Endothelial cell of umbilical vein (primary cell): ENCODE data around the gene RAB11FIP3.

Experiments
- CTCF ChIP-seq, 2 donors: IDR thresholded peaks; 1 replicate in 1 of 2; 2 replicates in 1 of 2; pipeline ENCODE4 v1.5.1; 2011; ENCODE audit warnings: low read length in 2 of 2, mild to moderate bottlenecking in 2 of 2, moderate library complexity in 2 of 2, control low read depth in 1 of 2, inconsistent platforms in 1 of 2, low read depth in 1 of 2; ENCODE audit not compliant: insufficient read depth in 1 of 2; ENCODE audit errors: extremely low read depth in 1 of 2
- GATA2 ChIP-seq: IDR thresholded peaks from 2 replicates; pipeline ENCODE4 v1.7.0; 2011; ENCODE audit warnings: low read depth, mild to moderate bottlenecking, moderate library complexity, mixed read lengths, low read length; ENCODE audit not compliant: insufficient read length, insufficient read depth
- JUN ChIP-seq: IDR thresholded peaks from 2 replicates; pipeline ENCODE4 v1.6.1; 2011; ENCODE audit warnings: borderline replicate concordance, low read depth; ENCODE audit not compliant: insufficient read length, insufficient read depth
- MAX ChIP-seq: IDR thresholded peaks from 2 replicates; pipeline ENCODE4 v1.6.1; 2011; ENCODE audit not compliant: insufficient read depth, insufficient read length
- MYC ChIP-seq: IDR thresholded peaks from one replicate; pipeline ENCODE4 v1.6.1; 2011; ENCODE audit warnings: mild to moderate bottlenecking, low read depth, low read length
- POLR2A ChIP-seq: IDR thresholded peaks from 2 replicates; pipeline ENCODE4 v1.6.1; 2012; ENCODE audit warnings: low read depth, mild to moderate bottlenecking, control low read depth, low read length
- POLR2AphosphoS5 ChIP-seq: IDR thresholded peaks from 2 replicates; pipeline ENCODE4 v1.6.1; 2012; ENCODE audit warnings: low read depth, mild to moderate bottlenecking, control low read depth, low read length, moderate library complexity; ENCODE audit not compliant: insufficient read depth

GRCh38 chr16:383326-384051, 42.0 kb upstream of the RAB11FIP3 start:
- no peak for TF ChIP-seq CTCF (IDR thresholded peaks at IDR 0.05; ENCODE audit: extremely low read depth in 1 of 2, insufficient read depth in 1 of 2, low read depth in 1 of 2, low read length in 2 of 2)
- TF ChIP-seq JUN: no peak
- TF ChIP-seq MYC: no peak
- no peak for TF ChIP-seq POLR2AphosphoS5
- TF ChIP-seq GATA2: no peak
- TF ChIP-seq MAX: no peak
- TF ChIP-seq POLR2A: no peak
